Activated naive CD4-positive, alpha-beta T cell treated with anti-CD3 and anti-CD28 coated beads, Interleukin-2, amount 10 ng/mL, durations not matched to agents 7 days and 5 days (primary cell): ENCODE measurements around the gene ZSWIM3.
A peak's percentile ranks its signal among the peaks of the same experiment; 100 is the strongest.
"Not testable (repeated sequence)": the region's sequence is repeated elsewhere in the genome, so short reads cannot be mapped to it uniquely, and the experiment has no call there.

Experiments used
- CTCF ChIA-PET: fragments of 350-600 bp; sonication (Branson Sonifier 250); formaldehyde crosslinking; loops from one replicate; lab custom pipeline; 2021; ENCODE audit warnings: antibody characterized with exemption; lab: Charles Lee
- DNase-seq: peaks from one replicate; pipeline ENCODE4 v3.0.0-alpha.2; 2020
- H3K27ac Mint-ChIP-seq: one replicate; pipeline ENCODE4 v1.8.0; 2021; ENCODE audit warnings: mild to moderate bottlenecking, moderate library complexity, mixed read lengths
- H3K27me3 Mint-ChIP-seq: one replicate; pipeline ENCODE4 v1.8.0; 2021; ENCODE audit warnings: mild to moderate bottlenecking, mixed read lengths
- H3K36me3 Mint-ChIP-seq: one replicate; pipeline ENCODE4 v1.8.0; 2021; ENCODE audit warnings: mixed read lengths
- H3K4me1 Mint-ChIP-seq: one replicate; pipeline ENCODE4 v1.8.0; 2021; ENCODE audit warnings: mixed read lengths
- H3K4me3 Mint-ChIP-seq: one replicate; pipeline ENCODE4 v1.8.0; 2021; ENCODE audit warnings: mild to moderate bottlenecking, moderate library complexity, mixed read lengths
- H3K9me3 Mint-ChIP-seq: one replicate; pipeline ENCODE4 v1.8.0; 2021; ENCODE audit warnings: mixed read lengths

The ZSWIM3 gene

DNA sequence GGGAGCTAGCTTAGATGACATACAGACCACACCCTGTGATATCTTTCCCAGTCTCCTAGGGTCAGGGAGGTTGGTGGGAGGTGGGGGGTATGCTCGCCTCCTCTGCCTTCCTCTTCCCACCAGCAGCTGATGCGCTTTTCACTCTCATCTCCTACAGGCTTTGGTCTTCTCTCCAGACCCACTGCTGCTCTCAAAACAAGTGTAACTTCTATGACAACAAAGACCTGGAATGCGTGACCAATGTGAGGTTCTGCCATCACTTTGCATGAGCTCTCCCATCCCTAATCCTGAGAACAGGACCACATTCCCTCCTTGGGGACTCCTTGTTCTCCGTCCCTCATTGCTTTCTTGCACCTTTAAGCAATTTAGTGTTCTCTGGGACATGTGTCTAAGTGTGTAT, 36.4 kb downstream of the ZSWIM3 start:
- DNase-seq: no peak
- Mint-ChIP-seq H3K27me3 (peaks cover 14% of the 10 kb centered on the region), H3K9me3 (no peaks in the 10 kb centered on the region), H3K36me3 (peaks cover 10% of the 10 kb centered on the region), H3K4me1 (peaks cover 35% of the 10 kb centered on the region), H3K4me3 (no peak overlapping the region), H3K27ac (no peak overlapping the region)
- CTCF ChIA-PET: no interaction called here

DNA sequence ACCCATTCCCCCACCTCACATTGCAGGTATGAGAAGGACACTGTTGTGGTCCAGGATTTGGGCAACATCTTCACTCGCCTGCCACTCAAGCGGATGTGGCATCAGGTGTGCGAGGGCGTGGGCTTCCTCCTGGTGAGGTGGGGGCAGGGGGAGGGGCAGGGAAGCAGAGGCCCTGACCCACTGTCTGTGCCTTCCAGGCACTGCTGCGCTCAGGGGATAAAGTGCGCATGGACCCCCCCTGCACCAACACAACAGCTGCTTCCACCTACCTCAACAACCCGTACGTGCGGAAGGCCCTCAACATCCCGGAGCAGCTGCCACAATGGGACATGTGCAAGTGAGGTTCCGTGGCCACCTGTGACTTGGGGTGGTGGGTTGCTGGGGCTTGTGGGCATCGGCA, 37.4 kb downstream of the ZSWIM3 start:
- CTCF ChIA-PET: no interaction called here
- Mint-ChIP-seq H3K4me3 (no peak overlapping the region), H3K27ac (no peak overlapping the region), H3K9me3 (no peaks in the 10 kb centered on the region), H3K4me1 (peaks cover 33% of the 10 kb centered on the region), H3K36me3 (peaks cover 10% of the 10 kb centered on the region), H3K27me3 (peaks cover 14% of the 10 kb centered on the region)
- no peak for DNase-seq

DNA sequence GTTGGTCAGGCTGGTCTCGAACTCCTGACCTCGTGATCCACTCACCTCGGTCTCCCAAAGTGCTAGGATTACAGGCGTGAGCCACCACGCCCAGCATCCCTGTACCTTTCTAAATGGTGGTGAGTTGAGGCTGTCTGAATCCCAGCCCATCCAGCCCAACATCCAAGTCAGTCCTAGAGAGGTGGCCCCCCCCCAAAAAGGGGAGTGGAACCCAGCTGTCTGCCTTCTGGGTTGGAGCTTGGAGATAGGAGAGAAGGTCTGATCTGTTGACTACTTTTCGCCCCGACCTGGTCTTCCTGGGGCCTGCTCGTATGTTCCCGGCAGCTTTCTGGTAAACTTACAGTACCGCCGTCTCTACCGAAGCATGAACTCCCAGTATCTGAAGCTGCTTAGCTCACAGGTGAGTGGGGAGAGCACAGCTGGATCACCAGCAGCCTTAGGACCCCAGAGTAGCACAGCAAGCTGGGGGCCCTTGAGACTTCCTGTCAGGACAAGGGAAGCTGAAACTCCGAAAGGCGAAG, 39.3 kb downstream of the ZSWIM3 start:
- no peak for DNase-seq
- Mint-ChIP-seq H3K4me1 (peaks cover 22% of the 10 kb centered on the region), H3K9me3 (no peaks in the 10 kb centered on the region), H3K27me3 (no peaks in the 10 kb centered on the region), H3K4me3 (no peak overlapping the region), H3K27ac (no peak overlapping the region), H3K36me3 (peaks cover 10% of the 10 kb centered on the region)
- CTCF ChIA-PET: interaction anchor here (1.2 kb wide), 1 partner anchor 98 kb away, joined by 3 read pairs; no protein-coding TSS in a partner anchor

DNA sequence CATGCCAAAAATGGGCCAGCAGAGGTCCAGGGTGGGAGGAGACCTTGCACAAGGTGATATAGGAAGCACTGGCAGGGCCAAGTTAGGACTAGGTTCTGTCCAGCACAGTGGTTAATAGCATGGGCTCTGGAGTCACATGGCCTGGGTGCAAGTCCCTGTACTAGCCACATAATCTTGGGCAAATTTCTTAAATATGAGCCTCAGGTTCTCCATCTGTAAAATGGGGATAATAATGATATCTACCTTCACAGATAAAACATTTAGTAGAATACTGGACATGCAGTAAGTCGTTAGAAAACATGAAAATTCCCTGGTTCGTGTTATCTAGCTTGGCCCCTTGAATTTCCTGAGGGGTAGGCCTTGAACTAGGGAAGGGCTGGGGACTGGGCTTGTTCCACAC, 39.9 kb downstream of the ZSWIM3 start:
- Mint-ChIP-seq H3K4me3 (no peak overlapping the region), H3K9me3 (no peaks in the 10 kb centered on the region), H3K4me1 (peaks cover 17% of the 10 kb centered on the region), H3K27me3 (no peaks in the 10 kb centered on the region), H3K36me3 (peaks cover 10% of the 10 kb centered on the region), H3K27ac (no peak overlapping the region)
- CTCF ChIA-PET: interaction anchor here (1.2 kb wide), 1 partner anchor 98 kb away, joined by 3 read pairs; no protein-coding TSS in a partner anchor
- no peak for DNase-seq

DNA sequence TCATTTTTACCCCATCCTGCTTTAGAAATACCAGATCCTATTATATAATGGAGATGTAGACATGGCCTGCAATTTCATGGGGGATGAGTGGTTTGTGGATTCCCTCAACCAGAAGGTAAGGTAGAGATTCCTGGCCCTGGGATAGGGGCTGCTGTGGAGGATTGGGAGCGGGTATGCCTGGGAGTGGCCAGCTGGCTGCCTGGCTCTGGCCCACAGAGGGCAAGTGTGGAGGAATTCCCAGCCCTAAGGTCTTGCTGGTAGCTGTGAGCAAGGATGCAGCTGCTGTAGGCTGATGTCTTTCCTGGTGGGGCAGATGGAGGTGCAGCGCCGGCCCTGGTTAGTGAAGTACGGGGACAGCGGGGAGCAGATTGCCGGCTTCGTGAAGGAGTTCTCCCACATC, 40.3 kb downstream of the ZSWIM3 start:
- no peaks in the 10 kb centered on the region for H3K9me3 Mint-ChIP-seq
- H3K36me3 Mint-ChIP-seq: peaks cover 10% of the 10 kb centered on the region
- CTCF ChIA-PET: no interaction called here
- no peak for DNase-seq
- H3K27ac Mint-ChIP-seq: no peak overlapping the region
- H3K4me3 Mint-ChIP-seq: no peak overlapping the region
- H3K27me3 Mint-ChIP-seq: no peaks in the 10 kb centered on the region
- H3K4me1 Mint-ChIP-seq: peaks cover 13% of the 10 kb centered on the region

DNA sequence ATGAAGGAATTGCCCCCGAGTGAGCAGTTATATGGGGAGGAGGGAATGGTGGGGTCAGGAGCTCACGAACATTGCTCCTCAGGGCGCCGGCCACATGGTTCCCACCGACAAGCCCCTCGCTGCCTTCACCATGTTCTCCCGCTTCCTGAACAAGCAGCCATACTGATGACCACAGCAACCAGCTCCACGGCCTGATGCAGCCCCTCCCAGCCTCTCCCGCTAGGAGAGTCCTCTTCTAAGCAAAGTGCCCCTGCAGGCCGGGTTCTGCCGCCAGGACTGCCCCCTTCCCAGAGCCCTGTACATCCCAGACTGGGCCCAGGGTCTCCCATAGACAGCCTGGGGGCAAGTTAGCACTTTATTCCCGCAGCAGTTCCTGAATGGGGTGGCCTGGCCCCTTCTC, 40.9 kb downstream of the ZSWIM3 start:
- CTCF ChIA-PET: no interaction called here
- H3K9me3 Mint-ChIP-seq: no peaks in the 10 kb centered on the region
- no peak for DNase-seq
- peaks cover 7% of the 10 kb centered on the region for H3K4me1 Mint-ChIP-seq
- H3K36me3 Mint-ChIP-seq: peaks cover 7% of the 10 kb centered on the region
- H3K27ac Mint-ChIP-seq: no peak overlapping the region
- H3K4me3 Mint-ChIP-seq: no peak overlapping the region
- H3K27me3 Mint-ChIP-seq: no peaks in the 10 kb centered on the region

DNA sequence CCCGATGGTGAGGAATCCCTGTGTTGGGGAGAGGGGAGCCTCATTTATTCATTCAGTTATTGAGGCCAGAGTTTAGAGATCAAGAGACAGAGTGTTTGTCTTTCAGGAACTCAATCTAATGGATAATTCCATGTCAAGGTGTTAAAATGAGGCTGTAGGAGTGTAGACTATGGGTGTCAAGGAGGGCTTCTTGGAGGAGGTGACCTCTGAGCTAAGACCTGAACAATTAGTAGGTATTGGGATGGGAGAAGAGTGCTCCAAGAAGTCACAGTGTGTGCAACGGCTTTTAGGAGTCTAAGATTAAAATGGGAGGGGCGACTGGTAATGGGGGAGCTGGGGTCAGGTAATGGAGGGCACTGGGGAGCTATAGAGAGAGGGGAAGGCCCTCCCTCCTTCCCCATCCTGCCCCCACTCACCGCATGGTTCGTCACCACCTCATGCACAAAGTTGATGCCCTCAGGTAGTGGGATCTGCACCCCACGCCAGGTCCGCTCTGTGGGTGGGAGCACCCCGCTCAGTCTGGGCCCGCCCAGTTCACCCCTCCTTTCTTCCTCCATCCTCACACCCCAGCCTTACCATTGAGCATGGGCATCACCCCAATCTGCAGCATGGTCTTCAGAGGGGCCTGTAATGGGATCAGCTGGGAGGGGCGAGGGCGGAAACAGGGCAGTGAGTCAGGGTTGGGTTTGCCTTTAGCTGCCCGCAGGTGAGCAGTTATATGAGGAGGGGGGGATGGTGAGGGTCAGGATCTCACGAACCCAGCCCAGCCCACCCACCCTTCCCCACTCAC, 41.8 kb downstream of the ZSWIM3 start:
- no peaks in the 10 kb centered on the region for H3K27me3 Mint-ChIP-seq
- CTCF ChIA-PET: interaction anchor here (1.6 kb wide), 1 partner anchor 71 kb away, joined by 4 read pairs; no protein-coding TSS in a partner anchor
- no peak for DNase-seq
- H3K36me3 Mint-ChIP-seq: peaks cover 7% of the 10 kb centered on the region
- H3K27ac Mint-ChIP-seq: no peak overlapping the region
- H3K9me3 Mint-ChIP-seq: no peaks in the 10 kb centered on the region
- no peaks in the 10 kb centered on the region for H3K4me1 Mint-ChIP-seq
- no peak overlapping the region for H3K4me3 Mint-ChIP-seq

DNA sequence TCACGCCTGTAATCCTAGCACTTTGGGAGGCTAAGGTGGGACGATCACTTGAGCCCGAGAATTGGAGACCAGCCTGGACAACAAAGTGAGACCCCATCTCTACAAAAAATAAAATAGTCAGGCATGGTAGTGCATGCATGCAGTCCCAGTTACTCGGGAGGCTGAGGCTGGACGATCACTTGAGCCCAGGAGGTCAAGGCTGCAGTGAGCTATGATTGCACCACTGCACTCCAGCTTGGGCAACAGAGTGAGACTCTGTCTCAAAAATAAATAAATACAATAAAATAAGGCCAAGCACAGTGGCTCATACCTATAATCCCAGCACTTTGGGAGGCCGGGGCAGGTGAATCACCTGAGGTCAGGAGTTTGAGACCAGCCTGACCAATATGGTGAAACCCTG, 43.9 kb downstream of the ZSWIM3 start:
- H3K27ac Mint-ChIP-seq, H3K27me3 Mint-ChIP-seq, H3K36me3 Mint-ChIP-seq, CTCF ChIA-PET, H3K4me1 Mint-ChIP-seq, H3K4me3 Mint-ChIP-seq, H3K9me3 Mint-ChIP-seq, DNase-seq: not testable (repeated sequence)

DNA sequence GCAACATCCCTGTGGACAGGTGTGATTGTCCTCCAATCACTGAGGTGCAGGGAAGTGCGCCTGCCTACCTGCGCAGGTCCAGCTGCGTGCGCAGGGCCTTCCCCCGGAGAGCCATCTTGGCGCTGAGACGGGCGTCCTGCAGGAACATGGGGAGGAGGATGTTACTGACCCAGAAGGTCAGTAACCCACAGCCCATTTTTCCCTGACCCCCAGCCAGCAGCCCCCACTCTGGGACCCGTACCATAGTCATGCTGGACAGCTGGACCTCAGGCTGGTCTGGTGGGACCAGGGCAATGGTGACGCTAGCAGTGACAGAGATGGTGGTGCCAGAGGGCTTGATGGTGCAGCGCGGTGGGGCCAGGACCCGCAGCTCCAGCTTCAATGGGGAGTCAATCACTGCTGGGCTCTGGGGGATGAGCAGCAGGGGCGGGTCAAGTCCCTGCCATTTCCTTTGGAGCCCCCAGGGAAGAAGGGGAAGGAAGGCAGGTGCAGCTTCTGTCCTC, 44.8 kb downstream of the ZSWIM3 start:
- Mint-ChIP-seq H3K4me1 (no peaks in the 10 kb centered on the region), H3K36me3 (peaks cover 3% of the 10 kb centered on the region), H3K4me3 (no peak overlapping the region), H3K27me3 (peaks cover 6% of the 10 kb centered on the region), H3K9me3 (no peaks in the 10 kb centered on the region), H3K27ac (peak overlapping the region; percentile 14)
- no peak for DNase-seq
- CTCF ChIA-PET: no interaction called here

DNA sequence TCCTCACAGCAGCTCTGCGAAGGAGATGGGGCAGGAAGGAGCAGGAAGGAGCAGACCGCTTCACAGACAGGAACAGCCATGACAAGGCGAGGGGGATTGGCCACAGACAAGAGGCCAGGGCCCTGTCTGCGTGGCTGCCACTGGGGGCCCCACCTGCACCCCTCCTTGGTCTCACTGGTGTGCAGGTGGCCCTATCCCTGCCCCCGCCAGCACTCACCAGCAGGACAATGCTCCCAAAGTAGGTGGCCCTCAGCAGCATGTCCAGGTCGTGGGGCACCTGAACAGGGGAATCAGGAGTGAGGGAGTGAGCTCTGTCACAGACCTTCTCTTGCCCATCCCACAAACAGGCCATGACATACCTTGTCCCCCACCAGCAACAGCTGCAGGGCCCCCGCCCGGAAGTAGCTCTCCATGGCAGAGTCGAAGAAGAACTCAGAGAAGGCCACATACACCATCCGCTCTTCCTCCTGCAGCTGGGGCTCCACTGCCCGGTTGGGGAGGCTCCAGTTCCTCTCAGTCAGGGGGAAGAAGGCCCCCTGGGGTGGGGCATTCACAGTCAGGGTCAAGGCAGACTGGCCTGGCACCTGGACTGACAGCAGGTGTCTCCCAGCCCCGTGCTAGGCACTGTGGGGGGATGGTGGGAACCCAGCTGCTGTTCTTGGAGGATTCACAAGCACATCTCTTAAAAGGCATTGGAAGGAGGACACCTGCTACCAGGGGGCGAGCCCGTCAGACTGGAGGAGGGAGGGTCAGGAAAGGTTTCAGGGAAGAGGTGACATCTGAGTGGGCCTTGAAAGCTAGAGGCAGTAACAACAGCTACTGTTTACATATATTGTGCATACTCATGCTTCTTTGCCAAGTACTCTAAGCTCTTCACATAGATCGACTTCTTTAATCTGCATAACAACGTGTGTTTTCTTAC, 47.4 kb downstream of the ZSWIM3 start:
- DNase-seq: no peak
- Mint-ChIP-seq H3K36me3 (no peaks in the 10 kb centered on the region), H3K4me1 (no peaks in the 10 kb centered on the region), H3K9me3 (no peaks in the 10 kb centered on the region), H3K27me3 (peaks cover 6% of the 10 kb centered on the region), H3K4me3 (no peak overlapping the region), H3K27ac (no peak overlapping the region)
- CTCF ChIA-PET: interaction anchor here (1.4 to 1.6 kb wide), 2 partner anchors 14 to 23 kb away, joined by 3 read pairs; partner anchors contain the start of genes NEURL2 and ZSWIM1

DNA sequence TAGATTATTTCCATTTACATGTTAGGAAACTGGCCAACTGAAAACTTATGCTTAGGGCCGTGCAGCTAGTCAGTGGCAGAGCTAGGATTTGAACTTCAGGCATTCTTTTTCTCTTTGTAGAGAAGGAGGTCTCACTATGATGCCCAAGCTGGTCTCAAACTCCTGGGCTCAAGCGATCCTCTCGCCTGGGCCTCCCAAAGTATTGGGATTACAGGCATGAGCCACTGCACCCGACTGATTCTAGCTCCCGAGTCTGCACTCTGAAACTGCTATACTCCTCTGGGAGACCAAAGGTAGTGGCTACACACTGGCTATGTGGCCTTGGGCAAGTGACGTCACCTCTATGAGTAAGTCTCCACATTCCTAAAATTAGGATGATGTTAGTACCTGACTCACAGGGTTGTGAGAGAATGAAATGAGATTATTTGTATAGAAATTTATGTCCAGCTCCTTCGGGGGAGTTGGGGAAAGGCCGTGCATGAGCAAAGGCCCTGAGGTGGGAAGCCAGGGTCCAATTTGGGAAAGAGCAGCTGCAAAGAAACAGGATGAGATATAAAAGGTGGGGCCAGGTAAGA, 48.2 kb downstream of the ZSWIM3 start:
- Mint-ChIP-seq H3K4me3 (no peak overlapping the region), H3K9me3 (no peaks in the 10 kb centered on the region), H3K36me3 (no peaks in the 10 kb centered on the region), H3K27me3 (peaks cover 8% of the 10 kb centered on the region), H3K4me1 (peaks cover 2% of the 10 kb centered on the region), H3K27ac (no peak overlapping the region)
- DNase-seq: no peak
- CTCF ChIA-PET: interaction anchor here (0.5 to 1.6 kb wide), 3 partner anchors 15 to 445 kb away, joined by 3 read pairs; partner anchors contain the start of genes NEURL2 and ZSWIM1

DNA sequence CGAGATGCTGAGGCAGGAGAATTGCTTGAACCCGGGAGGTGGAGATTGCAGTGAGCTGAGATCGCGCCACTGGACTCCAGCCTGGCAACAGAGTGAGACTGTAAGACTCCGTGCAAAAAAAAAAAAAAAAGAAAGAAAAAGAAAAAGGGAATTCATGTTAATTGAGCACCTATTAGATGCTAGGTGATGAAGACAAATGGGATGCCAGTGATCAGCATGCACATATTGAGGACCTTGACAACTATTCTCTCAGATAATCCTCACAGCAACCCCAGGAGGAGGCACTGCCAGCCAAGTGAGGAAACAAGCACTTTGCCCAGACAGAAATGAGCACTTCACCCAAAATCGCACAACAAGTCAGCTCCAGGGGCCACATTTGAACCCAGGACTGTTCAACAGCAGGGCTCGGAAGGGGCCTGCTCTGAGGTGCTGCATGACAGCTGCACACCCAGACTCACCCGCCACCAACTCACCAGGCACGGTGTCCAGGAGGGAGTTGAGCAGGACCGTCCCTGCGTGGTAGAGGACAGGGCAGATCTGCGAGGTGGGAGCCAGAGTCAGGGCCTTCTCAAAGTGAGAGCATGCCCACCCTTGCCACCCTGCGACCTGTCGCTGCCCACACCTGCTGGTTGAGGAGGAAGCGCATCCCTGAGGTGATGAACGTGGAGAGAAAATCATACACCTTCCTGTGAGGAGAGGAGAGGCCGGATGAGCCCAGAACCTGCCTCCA, 50.0 kb downstream of the ZSWIM3 start:
- CTCF ChIA-PET: no interaction called here
- no peak overlapping the region for H3K27ac Mint-ChIP-seq
- H3K27me3 Mint-ChIP-seq: peaks cover 26% of the 10 kb centered on the region
- no peaks in the 10 kb centered on the region for H3K9me3 Mint-ChIP-seq
- no peaks in the 10 kb centered on the region for H3K36me3 Mint-ChIP-seq
- no peak overlapping the region for H3K4me3 Mint-ChIP-seq
- no peak for DNase-seq
- H3K4me1 Mint-ChIP-seq: peaks cover 16% of the 10 kb centered on the region

DNA sequence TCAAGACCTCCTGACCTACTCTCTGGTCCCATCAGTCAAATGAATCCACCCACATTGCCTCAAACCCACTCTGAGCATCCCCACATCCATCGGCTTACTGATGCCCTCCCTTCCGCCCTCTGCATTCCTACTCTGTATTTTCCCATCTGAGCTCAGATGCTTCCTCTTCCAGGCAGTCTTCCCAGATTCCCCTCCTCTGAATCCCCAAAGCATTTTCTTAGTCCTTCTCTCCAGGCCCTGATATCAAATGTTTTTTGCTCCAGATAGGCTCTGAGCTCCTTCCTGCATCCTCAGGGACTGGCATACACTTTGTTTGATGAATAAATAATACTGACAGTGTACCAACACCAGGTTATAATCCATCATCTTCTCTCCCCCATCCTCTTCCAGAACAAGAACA, 50.7 kb downstream of the ZSWIM3 start:
- no peaks in the 10 kb centered on the region for H3K36me3 Mint-ChIP-seq
- peaks cover 33% of the 10 kb centered on the region for H3K27me3 Mint-ChIP-seq
- no peak overlapping the region for H3K4me3 Mint-ChIP-seq
- CTCF ChIA-PET: no interaction called here
- DNase-seq: no peak
- H3K9me3 Mint-ChIP-seq: no peaks in the 10 kb centered on the region
- H3K27ac Mint-ChIP-seq: no peak overlapping the region
- H3K4me1 Mint-ChIP-seq: peaks cover 19% of the 10 kb centered on the region
